NT2/D1 (cell line): ENCODE measurements around the gene MIB1.
"Not testable (repeated sequence)": the region's sequence is repeated elsewhere in the genome, so short reads cannot be mapped to it uniquely, and the experiment has no call there.

Experiments
- DNase-seq: peaks from one replicate; pipeline ENCODE4 v3.0.0-alpha.2; 2011; ENCODE audit warnings: low read depth, low spot score
- H3K27me3 ChIP-seq: 2 replicates; pipeline ENCODE4 v1.6.0; 2011; ENCODE audit warnings: mild to moderate bottlenecking; ENCODE audit not compliant: insufficient read length, insufficient read depth
- H3K36me3 ChIP-seq: 2 replicates; pipeline ENCODE4 v1.6.1; 2011; ENCODE audit warnings: mild to moderate bottlenecking, low read length, mixed read lengths; ENCODE audit not compliant: insufficient read depth, insufficient read length
- H3K4me1 ChIP-seq: 2 replicates; pipeline ENCODE4 v1.5.1; 2011; ENCODE audit not compliant: insufficient read depth, insufficient read length
- H3K4me3 ChIP-seq: 2 replicates; pipeline ENCODE4 v1.5.1; 2011; ENCODE audit warnings: low read depth; ENCODE audit not compliant: insufficient read length
- H3K9ac ChIP-seq: 2 replicates; pipeline ENCODE4 v1.6.0; 2011; ENCODE audit warnings: low read depth; ENCODE audit not compliant: insufficient read length
- H3K9me3 ChIP-seq: 2 replicates; pipeline ENCODE4 v1.5.1; 2011; ENCODE audit warnings: mild to moderate bottlenecking, low read length; ENCODE audit not compliant: insufficient read depth
- SUZ12 ChIP-seq: IDR thresholded peaks from 2 replicates; pipeline ENCODE4 v1.6.1; 2011; ENCODE audit not compliant: insufficient read length, insufficient read depth; ENCODE audit errors: extremely low read depth
- YY1 ChIP-seq: IDR thresholded peaks from 2 replicates; pipeline ENCODE4 v1.6.1; 2011; ENCODE audit not compliant: insufficient read length, insufficient read depth
- ZNF274 ChIP-seq: IDR thresholded peaks from 2 replicates; pipeline ENCODE4 v1.6.1; 2011; ENCODE audit warnings: mild to moderate bottlenecking, low read depth, low read length

The MIB1 gene

GRCh38 chr18:21704603-21705364, 35.8 kb upstream of the MIB1 start, which contains the start of gene ABHD3:
TSS of gene ABHD3 (minus strand) at chr18:21704774. CDS start at chr18:21704665, 109 bp downstream.
- peak within 1 kb of the TSS; percentile 78 for H3K4me3 ChIP-seq
- TF ChIP-seq ZNF274 = no peak
- peaks cover 18% of the 10 kb centered on the region for H3K9me3 ChIP-seq
- peak within 1 kb of the TSS; percentile 89 for H3K9ac ChIP-seq
- peak; percentile 70 for DNase-seq
- no peaks in the 10 kb centered on the region for H3K27me3 ChIP-seq
- H3K4me1 ChIP-seq = no peaks in the 10 kb centered on the region
- peaks cover 19% of the 10 kb centered on the region for H3K36me3 ChIP-seq

GRCh38 chr18:21706386-21706865, 34.2 kb upstream of the MIB1 start:
- no peaks in the 10 kb centered on the region for H3K4me1 ChIP-seq
- no peak for DNase-seq
- no peak overlapping the region for H3K9ac ChIP-seq
- H3K27me3 ChIP-seq = no peaks in the 10 kb centered on the region
- H3K9me3 ChIP-seq = peaks cover 18% of the 10 kb centered on the region
- TF ChIP-seq YY1 (no peak), SUZ12 (no peak), ZNF274 (no peak)
- peaks cover 11% of the 10 kb centered on the region for H3K36me3 ChIP-seq
- H3K4me3 ChIP-seq = no peak overlapping the region

- H3K9me3 ChIP-seq = peaks cover 18% of the 10 kb centered on the region
- not testable (repeated sequence) for H3K9ac ChIP-seq, H3K36me3 ChIP-seq, H3K4me3 ChIP-seq, H3K27me3 ChIP-seq, DNase-seq, H3K4me1 ChIP-seq
Measured at GRCh38 chr18:21707130-21707529, 33.5 kb upstream of the MIB1 start.

- H3K9me3 ChIP-seq = no peaks in the 10 kb centered on the region
- no peak overlapping the region for H3K4me3 ChIP-seq
- no peaks in the 10 kb centered on the region for H3K4me1 ChIP-seq
- TF ChIP-seq SUZ12 (no peak), YY1 (no peak), ZNF274 (no peak)
- H3K27me3 ChIP-seq = no peaks in the 10 kb centered on the region
- no peak for DNase-seq
- H3K9ac ChIP-seq = no peak overlapping the region
- no peaks in the 10 kb centered on the region for H3K36me3 ChIP-seq
Measured at GRCh38 chr18:21714474-21714873, 26.1 kb upstream of the MIB1 start.

GRCh38 chr18:21722687-21723086, 17.9 kb upstream of the MIB1 start:
- DNase-seq = no peak
- Histone ChIP-seq H3K4me3 (no peak overlapping the region), H3K27me3 (no peaks in the 10 kb centered on the region), H3K4me1 (no peaks in the 10 kb centered on the region), H3K9me3 (no peaks in the 10 kb centered on the region), H3K36me3 (no peaks in the 10 kb centered on the region), H3K9ac (no peak overlapping the region)
- TF ChIP-seq YY1 = no peak

- Histone ChIP-seq H3K36me3 (no peaks in the 10 kb centered on the region), H3K9ac (no peak overlapping the region)
- no peak for DNase-seq
Measured at GRCh38 chr18:21725201-21725600, 15.4 kb upstream of the MIB1 start.

GRCh38 chr18:21727702-21728101, 12.9 kb upstream of the MIB1 start:
- TF ChIP-seq YY1 = no peak
- no peak for TF ChIP-seq SUZ12
- no peak for TF ChIP-seq ZNF274
- DNase-seq = no peak
- no peak overlapping the region for H3K4me3 ChIP-seq

More at GRCh38 chr18:21725201-21725600, 15.4 kb upstream of the MIB1 start:
- Histone ChIP-seq H3K27me3 (no peaks in the 10 kb centered on the region), H3K9me3 (no peaks in the 10 kb centered on the region), H3K4me1 (no peaks in the 10 kb centered on the region), H3K4me3 (no peak overlapping the region)
- TF ChIP-seq ZNF274 = no peak
- no peak for TF ChIP-seq YY1
- no peak for TF ChIP-seq SUZ12

GRCh38 chr18:21733011-21733410, 7.6 kb upstream of the MIB1 start:
- Histone ChIP-seq H3K4me1 (peaks cover 4% of the 10 kb centered on the region), H3K36me3 (no peaks in the 10 kb centered on the region), H3K9ac (no peak overlapping the region), H3K9me3 (no peaks in the 10 kb centered on the region), H3K4me3 (no peak overlapping the region), H3K27me3 (no peaks in the 10 kb centered on the region)
- no peak for DNase-seq
- TF ChIP-seq ZNF274 (no peak), SUZ12 (no peak), YY1 (no peak)

More at GRCh38 chr18:21727702-21728101, 12.9 kb upstream of the MIB1 start:
- Histone ChIP-seq H3K9me3 (no peaks in the 10 kb centered on the region), H3K9ac (no peak overlapping the region), H3K4me1 (no peaks in the 10 kb centered on the region), H3K27me3 (no peaks in the 10 kb centered on the region), H3K36me3 (no peaks in the 10 kb centered on the region)
